HepG2 (cell line): ENCODE data around the gene CHD2. TPM values are rescaled to one million over a fixed set of nuclear protein-coding genes. Genes with fewer than 3 reads are reported as not detected.
A peak's percentile ranks its signal among the peaks of the same experiment; 100 is the strongest.

Source experiments
- ATAC-seq: fragments of 200-7000 bp; cut with Tn5 transposase; 3 replicates; pipeline ENCODE4 v1.9.1; 2020; ENCODE audit warnings: mild to moderate bottlenecking, moderate library complexity
- BruUV-seq: library from RNA; stranded (reverse); fragments of 400-500 nt; replicated peaks from 2 replicates; lab custom pipeline; 2021; lab: Mats Ljungman, UMichigan
- CTCF ChIA-PET: fragments of 300-600 bp; formaldehyde crosslinking; extraction: SDS; loops from one replicate; lab custom pipeline; 2021; ENCODE audit warnings: low total read pairs, inconsistent platforms, low intra/inter-chr PET ratio; lab: Yijun Ruan, JAX
- POLR2A ChIA-PET: fragments of 350-600 bp; sonication (Branson Sonifier 250); formaldehyde crosslinking; loops from one replicate; lab custom pipeline; 2020; ENCODE audit warnings: antibody characterized with exemption, inconsistent platforms; lab: Yijun Ruan, JAX
- DNase-seq: peaks from one replicate; pipeline ENCODE4 v3.0.0-alpha.2; 2015; ENCODE audit warnings: low spot score
- FAIRE-seq: peaks from 3 replicates; lab custom pipeline; 2011; peaks lifted over from hg19 to GRCh38; lab: Jason Lieb, UNC
- H2AFZ ChIP-seq: one replicate; pipeline ENCODE4 v1.6.1; 2011; ENCODE audit warnings: low read length, inconsistent platforms
- H3K27ac ChIP-seq: fragments of 300-600 bp; 3 replicates; pipeline ENCODE4 v1.8.0; 2011; ENCODE audit warnings: mixed run types, mild to moderate bottlenecking, mixed read lengths, low read length, inconsistent platforms; ENCODE audit not compliant: insufficient read depth; ENCODE audit errors: extremely low read length
- H3K27me3 ChIP-seq, 2 experiments: fragments of 200-600 bp in 1 of 2; 2 replicates in 1 of 2; 3 replicates in 1 of 2; pipeline versions ENCODE4 v1.6.0 to v1.8.0; 2011; ENCODE audit warnings: low read length in 2 of 2, mild to moderate bottlenecking in 2 of 2, moderate library complexity in 2 of 2, inconsistent platforms in 1 of 2; ENCODE audit not compliant: insufficient read depth in 2 of 2, control insufficient read depth in 1 of 2
- H3K36me3 ChIP-seq, 2 experiments: fragments of 200-600 bp in 1 of 2; replicated peaks in 1 of 2; 2 replicates in 1 of 2; 3 replicates in 1 of 2; pipeline versions ENCODE4 v1.5.1 to v1.8.0; 2011; ENCODE audit warnings: low read length in 2 of 2, inconsistent platforms in 1 of 2; ENCODE audit not compliant: insufficient read depth in 2 of 2, control insufficient read depth in 1 of 2
- H3K4me1 ChIP-seq: 2 replicates; pipeline ENCODE4 v1.5.1; 2012; ENCODE audit warnings: low read length, inconsistent platforms; ENCODE audit not compliant: insufficient read depth
- H3K4me2 ChIP-seq: 2 replicates; pipeline ENCODE4 v1.6.0; 2011; ENCODE audit warnings: low read depth, low read length, inconsistent platforms
- H3K4me3 ChIP-seq, 3 experiments: fragments of 200-600 bp in 1 of 3; sonication (generic), shearing (Covaris generic) in 1 of 3; replicated peaks in 1 of 3; 2 replicates each; pipeline ENCODE4 v1.5.1; 2011 to 2016; ENCODE audit warnings: low read length in 3 of 3, inconsistent platforms in 2 of 3, low read depth in 2 of 3, mild to moderate bottlenecking in 2 of 3, control low read depth in 1 of 3, mixed read lengths in 1 of 3; ENCODE audit not compliant: insufficient read depth in 1 of 3
- H3K79me2 ChIP-seq: one replicate; pipeline ENCODE4 v1.6.1; 2011; ENCODE audit warnings: low read length, inconsistent platforms; ENCODE audit not compliant: insufficient read depth
- H3K9ac ChIP-seq: 2 replicates; pipeline ENCODE4 v1.6.0; 2011; ENCODE audit warnings: mild to moderate bottlenecking, low read depth, low read length, inconsistent platforms; ENCODE audit not compliant: insufficient read depth
- H3K9me3 ChIP-seq: 2 replicates; pipeline ENCODE4 v1.5.1; 2012; ENCODE audit warnings: mild to moderate bottlenecking, low read length
- H4K20me1 ChIP-seq: 2 replicates; pipeline ENCODE4 v1.6.0; 2011; ENCODE audit warnings: inconsistent platforms, mild to moderate bottlenecking, low read length, moderate library complexity; ENCODE audit not compliant: insufficient read depth
- AGO2 ChIP-seq: fragments of 200-400 bp; formaldehyde crosslinking; optimal IDR thresholded peaks from 2 replicates; pipeline ENCODE3; 2017; ENCODE audit warnings: mild to moderate bottlenecking, low read depth, low read length, moderate library complexity
- FOXM1 ChIP-seq: sonication (generic); formaldehyde crosslinking; IDR thresholded peaks from 2 replicates; pipeline ENCODE4 v1.5.0; 2020; ENCODE audit warnings: missing genetic modification reagents
- HMG20A ChIP-seq: IDR thresholded peaks from 2 replicates; pipeline ENCODE4 v1.6.1; 2016; ENCODE audit warnings: borderline replicate concordance
- HMG20B ChIP-seq: conservative IDR thresholded peaks from 2 replicates; pipeline ENCODE4 v1.6.1; 2016; ENCODE audit warnings: missing genetic modification reagents, missing compliant biosample characterization
- IKZF4 ChIP-seq: sonication (generic); formaldehyde crosslinking; IDR thresholded peaks from 2 replicates; pipeline ENCODE4 v1.5.1; 2020; ENCODE audit warnings: borderline replicate concordance, mild to moderate bottlenecking, low read depth, missing genetic modification reagents; ENCODE audit errors: not compliant biosample characterization
- IRF1 ChIP-seq: sonication (generic); formaldehyde crosslinking; IDR thresholded peaks from 2 replicates; pipeline ENCODE4 v1.4.0; 2020; ENCODE audit warnings: low read depth, mild to moderate bottlenecking, missing genetic modification reagents
- IRX3 ChIP-seq: sonication (generic); formaldehyde crosslinking; IDR thresholded peaks from 2 replicates; pipeline ENCODE4 v1.8.1; 2023; ENCODE audit warnings: mild to moderate bottlenecking, low read depth, missing genetic modification reagents, borderline replicate concordance
- MAF1 ChIP-seq: sonication (generic); formaldehyde crosslinking; IDR thresholded peaks from 2 replicates; pipeline ENCODE4 v1.5.0; 2020; ENCODE audit warnings: missing genetic modification reagents, borderline replicate concordance
- SMYD3 ChIP-seq: sonication (generic); formaldehyde crosslinking; IDR thresholded peaks from 2 replicates; pipeline ENCODE4 v1.8.1; 2023; ENCODE audit warnings: mild to moderate bottlenecking, missing genetic modification reagents
- ZNF460 ChIP-seq: sonication (generic); formaldehyde crosslinking; IDR thresholded peaks from 2 replicates; pipeline ENCODE4 v1.5.1; 2020; ENCODE audit warnings: missing genetic modification reagents, mild to moderate bottlenecking, borderline replicate concordance
- ZNF724P ChIP-seq: sonication (generic); formaldehyde crosslinking; IDR thresholded peaks from 2 replicates; pipeline ENCODE4 v1.8.0; 2022; ENCODE audit warnings: missing genetic modification reagents, borderline replicate concordance
- WGBS: methylation state at CpG from one replicate; pipeline ENCODE4 v1.1.6; 2017; ENCODE audit warnings: low lambda C conversion rate; 5-methylcytosine and 5-hydroxymethylcytosine counted together
- in situ Hi-C: cut with HindIII; loops from 2 replicates; pipeline ENCODE4 v1.10.0; 2017; ENCODE audit warnings: low pct_unique_long_range_greater_than_20kb; ENCODE audit not compliant: extremely low pct_ligation_motif_present
- intact Hi-C: fragments of 100-400 bp; cut with micrococcal nuclease; formaldehyde crosslinking; loops from one replicate; pipeline ENCODE4 v1.10.0; 2022; ENCODE audit not compliant: unreplicated experiment
- polyA plus RNA-seq, 8 experiments: library from polyadenylated mRNA; depleted of rRNA in 3 of 8; stranded (reverse) in 7 of 8; unstranded in 1 of 8; fragments of >200 nt; fragmentation: Illumina TruSeq in 4 of 8; extraction: Trizol in 4 of 8; gene quantifications; 2 replicates each; pipeline versions ENCODE4 v1.2.1 to v1.2.3, GENCODE V29; 2011 to 2016; ENCODE audit warnings: low read depth in 4 of 8, missing spikeins in 1 of 8, mixed read lengths in 1 of 8; ENCODE audit not compliant: insufficient read depth in 1 of 8
- total RNA-seq, 5 experiments: library from RNA; depleted of rRNA; stranded (reverse); fragments of >200 nt; fragmentation: Illumina TruSeq; extraction: Trizol; gene quantifications; 2 replicates each; pipeline ENCODE4 v1.2.3, GENCODE V29; 2016; ENCODE audit warnings: low read depth in 1 of 5

The CHD2 gene
- total and polyA plus RNA-seq, 2 of the 13 experiments (the other 11 are each of a cell fraction or from before 2014, with no cell fraction given): 54.0 to 54.1 TPM

GRCh38 chr15:92958105-92958504 is 58.0 kb downstream of the CHD2 start:
- no peak for ATAC-seq
- in situ Hi-C loops: no loop called here

GRCh38 chr15:92959219-92959618 is 59.1 kb downstream of the CHD2 start:
- WGBS: 98% methylated on average over 4 of the region's 4 CpGs
- H3K4me3 ChIP-seq: no peak overlapping the region
- no peak for FAIRE-seq
- POLR2A ChIA-PET: interaction anchor here (0.5 to 0.6 kb wide), 2 partner anchors 11 to 130 kb away, joined by 3 to 5 read pairs; no protein-coding TSS in a partner anchor
- no peak overlapping the region for H3K27ac ChIP-seq
- CTCF ChIA-PET: no interaction called here
- H3K4me1 ChIP-seq: peaks cover 21% of the 10 kb centered on the region
- TF ChIP-seq IRF1 (CRISPR knock-in tag): no peak
- no peak for TF ChIP-seq IRX3 (CRISPR knock-in tag)
- TF ChIP-seq ZNF460 (CRISPR knock-in tag): 0 out of 2 replicates have a peak, but pooled peaks have one; percentile 17
- TF ChIP-seq MAF1 (CRISPR knock-in tag): no peak
- TF ChIP-seq, all 625 proteins: peak for 1
- no TSS peak for BruUV-seq
- intact Hi-C loops: no loop called here
- Histone ChIP-seq H3K9ac (no peak overlapping the region), H2AFZ (no peak overlapping the region), H3K9me3 (no peaks in the 10 kb centered on the region), H4K20me1 (peaks cover 8% of the 10 kb centered on the region), H3K79me2 (peaks cover 74% of the 10 kb centered on the region), H3K36me3 (peaks cover 8 to 74% of the 10 kb centered on the region in 2 experiments; a peak in 4 of 5 replicates), H3K27me3 (no peaks in the 10 kb centered on the region), H3K4me2 (no peak overlapping the region)
- ATAC-seq (no peak), DNase-seq (no peak)
- in situ Hi-C loops: no loop called here

More at GRCh38 chr15:92958105-92958504, 58.0 kb downstream of the CHD2 start:
- Histone ChIP-seq H3K4me3 (no peak overlapping the region), H3K9ac (no peak overlapping the region), H4K20me1 (peaks cover 7% of the 10 kb centered on the region), H3K36me3 (peaks cover 6 to 73% of the 10 kb centered on the region in 2 experiments), H3K4me1 (peaks cover 21% of the 10 kb centered on the region), H3K4me2 (no peak overlapping the region), H3K27me3 (no peaks in the 10 kb centered on the region), H3K79me2 (peaks cover 63% of the 10 kb centered on the region), H3K9me3 (no peaks in the 10 kb centered on the region), H2AFZ (no peak overlapping the region), H3K27ac (no peak overlapping the region)
- no peak for TF ChIP-seq ZNF724P
- TF ChIP-seq FOXM1 (CRISPR knock-in tag): no peak
- no peak for TF ChIP-seq SMYD3 (CRISPR knock-in tag)
- no peak for TF ChIP-seq IKZF4 (CRISPR knock-in tag)
- TF ChIP-seq HMG20A: no peak
- TF ChIP-seq HMG20B (CRISPR knock-in tag): no peak
- no peak for TF ChIP-seq AGO2
- WGBS: 98% methylated on average over 8 of the region's 8 CpGs
- DNase-seq: no peak
- CTCF ChIA-PET: no interaction called here
- POLR2A ChIA-PET: no interaction called here
- intact Hi-C loops: no loop called here
- BruUV-seq: no TSS peak
- no peak for FAIRE-seq
